Stimulated activated CD8-positive, alpha-beta memory T cell treated with anti-CD3 and anti-CD28 coated beads, Interleukin-2, amount 100 ng/mL, for 1 hour (primary cell): Measurements from ENCODE around the gene PARP4.
"Not testable (repeated sequence)": the region's sequence is repeated elsewhere in the genome, so short reads cannot be mapped to it uniquely, and the experiment has no call there.

Experiments
- DNase-seq, 2 donors: peaks; one replicate each; pipeline ENCODE4 v3.0.0-alpha.2; 2020; ENCODE audit warnings: low read depth in 2 of 2

PARP4 gene

DNA sequence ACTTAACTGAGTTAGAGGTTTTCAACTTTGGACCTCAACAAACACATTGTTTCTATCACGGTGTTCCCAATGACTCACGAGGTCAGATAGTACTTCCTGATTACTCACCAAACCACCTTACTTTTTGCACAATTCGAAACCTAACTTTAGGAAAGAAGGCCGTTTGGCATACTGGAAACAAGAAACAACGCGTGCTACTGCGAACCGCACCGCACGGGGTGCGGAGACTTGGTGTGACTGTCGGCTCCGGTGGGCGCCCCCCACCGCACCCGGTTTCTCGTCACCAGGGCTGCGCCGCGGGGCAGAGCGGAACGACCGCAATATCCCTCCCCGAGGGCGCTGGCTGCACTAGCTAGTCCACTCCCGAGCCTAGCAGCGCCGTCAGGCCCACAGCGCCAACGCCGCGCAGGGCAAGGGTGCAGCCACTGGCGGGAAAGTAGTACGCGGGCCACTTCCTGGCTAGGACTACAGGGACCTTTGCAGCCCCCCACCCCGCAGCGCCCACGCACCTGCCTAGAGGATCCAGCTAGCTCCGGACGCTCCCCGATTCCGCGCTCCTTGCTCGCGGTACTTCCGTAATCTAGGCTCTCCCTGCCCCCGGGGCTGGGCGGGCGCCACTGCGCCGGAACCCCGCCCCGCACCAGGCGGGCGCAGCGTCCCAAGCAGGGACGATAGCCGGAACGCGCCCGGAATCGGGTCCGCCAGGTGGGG is at the start of gene PARP4:
Gene PARP4 (minus strand): TSS at position 582 of the 711 bp plus-strand sequence. CDS start 9,002 bp downstream, outside the sequence.
- peak; percentile 30 to 42 for DNase-seq

DNA sequence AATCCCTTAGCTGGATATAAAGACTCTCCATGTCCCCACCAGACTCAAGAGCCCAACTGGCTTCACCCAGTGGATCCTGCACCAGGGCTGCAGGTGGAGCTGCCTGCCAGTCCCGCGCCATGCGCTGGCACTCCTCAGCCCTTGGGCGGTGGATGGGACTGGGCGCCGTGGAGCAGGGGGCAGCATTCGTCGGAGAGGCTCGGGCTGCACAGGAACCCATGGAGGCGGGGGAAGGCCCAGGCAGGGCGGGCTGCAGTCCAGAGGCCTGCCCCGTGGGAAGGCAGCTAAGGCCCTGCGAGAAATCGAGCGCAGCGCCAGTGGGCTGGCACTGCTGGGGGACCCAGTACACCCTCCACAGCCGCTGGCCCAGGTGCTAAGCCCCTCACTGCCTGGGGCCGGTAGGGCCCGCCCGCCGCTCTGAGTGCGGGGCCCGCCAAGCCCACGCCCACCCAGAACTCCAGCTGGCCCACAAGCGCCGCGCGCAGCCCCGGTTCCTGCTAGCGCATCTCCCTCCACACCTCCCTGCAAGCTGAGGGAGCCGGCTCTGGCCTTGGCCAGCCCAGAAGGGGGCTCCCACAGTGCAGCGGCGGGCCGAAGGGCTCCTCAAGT is 48.1 kb upstream of the PARP4 start:
- DNase-seq, result not testable (repeated sequence)

DNA sequence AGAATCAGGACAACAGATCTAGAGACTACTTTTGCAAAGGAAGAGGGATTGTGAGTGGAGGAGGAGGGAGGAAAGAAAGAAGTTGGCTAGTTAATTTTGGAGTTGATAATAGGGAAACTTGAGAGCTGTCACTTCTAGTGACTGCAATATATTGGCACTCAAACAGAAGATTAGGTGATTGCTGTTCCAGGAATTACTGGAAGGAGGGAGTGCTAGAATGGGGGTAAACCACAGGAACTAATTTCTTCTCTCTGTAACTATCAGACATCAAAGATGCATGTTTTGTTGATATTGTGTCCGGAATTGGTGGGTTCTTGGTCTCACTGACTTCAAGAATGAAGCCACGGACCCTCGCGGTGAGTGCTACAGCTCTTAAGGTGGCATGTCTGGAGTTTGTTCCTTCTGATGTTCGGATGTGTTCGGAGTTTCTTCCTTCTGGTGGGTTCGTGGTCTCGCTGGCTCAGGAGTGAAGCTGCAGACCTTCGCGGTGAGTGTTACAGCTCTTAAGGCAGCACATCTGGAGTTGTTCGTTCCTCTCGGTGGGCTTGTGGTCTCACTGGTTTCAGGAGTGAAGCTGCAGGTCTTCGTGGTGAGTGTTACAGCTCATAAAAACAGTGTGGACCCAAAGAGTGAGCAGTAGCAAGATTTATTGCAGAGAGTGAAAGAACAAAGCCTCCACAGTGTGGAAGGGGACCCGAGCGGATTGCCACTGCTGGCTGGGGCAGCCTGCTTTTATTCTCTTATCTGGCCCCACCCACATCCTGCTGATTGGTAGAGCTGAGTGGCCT is 47.0 kb upstream of the PARP4 start:
- not testable (repeated sequence) for DNase-seq

DNA sequence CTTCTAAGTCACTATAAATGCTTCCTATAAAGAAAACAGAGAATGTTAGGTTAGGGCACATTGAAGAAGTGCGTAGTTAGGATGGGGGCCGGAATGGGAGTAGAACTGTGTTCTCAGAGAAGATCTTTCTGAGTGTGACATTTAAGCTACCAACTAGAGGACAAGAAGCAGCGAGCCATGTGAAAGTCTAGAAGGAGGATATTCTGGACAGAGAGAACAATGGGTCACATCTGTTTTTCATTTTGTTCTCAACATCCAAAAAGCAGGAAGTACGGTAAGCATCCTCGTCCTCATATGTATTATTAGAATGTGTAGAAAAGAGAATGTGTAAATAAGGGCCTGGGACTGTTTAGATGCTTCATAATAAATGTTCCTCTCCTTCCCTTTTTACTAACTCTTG is 44.5 kb upstream of the PARP4 start:
- no peak for DNase-seq

DNA sequence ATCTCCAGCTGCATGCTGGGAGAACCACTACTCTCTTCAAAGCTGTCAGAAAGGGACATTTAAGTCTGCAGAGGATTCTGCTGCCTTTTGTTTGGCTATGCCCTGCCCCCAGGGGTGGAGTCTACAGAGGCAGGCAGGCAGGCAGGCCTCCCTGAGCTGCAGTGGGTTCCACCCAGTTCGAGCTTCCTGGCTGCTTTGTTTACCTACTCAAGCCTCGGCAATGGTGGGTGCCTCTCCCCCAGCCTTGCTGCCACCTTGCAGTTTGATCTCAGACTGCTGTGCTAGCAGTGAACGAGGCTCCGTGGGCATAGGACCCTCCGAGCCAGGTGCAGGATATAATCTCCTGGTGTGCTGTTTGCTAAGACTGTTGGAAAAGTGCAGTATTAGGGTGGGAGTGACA is 41.3 kb upstream of the PARP4 start:
- DNase-seq, result not testable (repeated sequence)

GRCh38 chr13:24541476-24542352 is 29.1 kb upstream of the PARP4 start:
- not testable (repeated sequence) for DNase-seq

GRCh38 chr13:24541127-24541475 is 28.5 kb upstream of the PARP4 start:
- no peak for DNase-seq

GRCh38 chr13:24540236-24541126 is 27.9 kb upstream of the PARP4 start:
- DNase-seq, result no peak

- DNase-seq, result no peak
Observed at GRCh38 chr13:24539500-24540165, 27.1 kb upstream of the PARP4 start.

GRCh38 chr13:24529478-24529877 is 16.9 kb upstream of the PARP4 start:
- no peak for DNase-seq

- no peak for DNase-seq
Observed at GRCh38 chr13:24528816-24529398, 16.3 kb upstream of the PARP4 start.

- no peak for DNase-seq
Observed at GRCh38 chr13:24527266-24527775, 14.7 kb upstream of the PARP4 start.

DNA sequence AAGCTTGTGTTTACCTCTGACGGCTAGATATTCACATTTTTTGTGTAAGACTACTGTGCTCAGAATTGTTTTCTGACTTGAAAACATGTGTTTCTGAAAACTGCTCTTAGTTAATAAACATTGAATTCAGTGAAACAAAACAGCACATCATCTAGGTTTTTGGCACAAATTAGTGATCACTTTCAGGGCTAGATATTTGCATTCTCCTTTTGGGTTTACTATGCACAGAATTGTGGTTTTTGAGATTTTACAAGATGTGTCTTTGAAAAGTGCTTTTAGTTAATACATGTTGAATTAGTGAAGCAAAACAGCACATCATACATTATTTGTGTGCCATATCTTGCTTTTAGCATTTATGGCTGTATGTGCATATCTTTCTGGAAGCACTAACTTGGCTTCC is 8.2 kb upstream of the PARP4 start:
- DNase-seq, result no peak

DNA sequence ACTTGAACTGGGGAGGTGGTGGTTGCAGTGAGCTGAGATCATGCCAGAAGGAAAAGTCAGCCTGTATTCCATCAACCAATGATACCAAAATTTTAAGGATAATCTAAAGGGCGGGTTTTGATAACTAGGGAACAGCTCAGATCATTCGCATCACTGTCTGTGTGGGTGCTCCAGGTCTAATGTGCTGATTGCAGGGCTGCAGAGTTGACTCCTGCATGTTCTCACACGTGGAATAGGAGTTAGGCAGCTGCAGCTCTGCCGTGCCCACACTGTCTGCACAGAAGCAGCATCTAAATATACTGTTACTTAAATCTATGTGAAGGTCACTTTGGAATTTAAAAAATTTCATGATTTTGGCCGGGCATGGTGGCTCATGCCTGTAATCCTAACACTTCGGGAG is 4.3 kb upstream of the PARP4 start:
- DNase-seq, result no peak

DNA sequence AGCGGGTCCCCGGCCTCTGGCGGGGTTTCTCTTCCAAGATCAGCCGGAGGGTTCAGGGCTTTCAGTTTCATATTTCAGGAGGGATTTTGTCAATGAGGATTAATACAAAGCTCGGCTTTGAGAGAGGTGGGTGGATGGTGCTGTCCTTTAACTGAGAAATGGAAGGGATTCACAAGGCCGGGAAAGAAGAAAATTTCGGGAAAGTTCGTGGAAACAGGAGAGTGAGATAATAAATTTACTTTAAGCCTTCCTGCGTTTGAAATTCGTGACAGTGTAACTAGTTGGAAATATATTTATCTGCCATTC is 283 bp upstream of the PARP4 start:
- no peak for DNase-seq

- no peak for DNase-seq
Observed at GRCh38 chr13:24511816-24512196, 772 bp downstream of the PARP4 start.

DNA sequence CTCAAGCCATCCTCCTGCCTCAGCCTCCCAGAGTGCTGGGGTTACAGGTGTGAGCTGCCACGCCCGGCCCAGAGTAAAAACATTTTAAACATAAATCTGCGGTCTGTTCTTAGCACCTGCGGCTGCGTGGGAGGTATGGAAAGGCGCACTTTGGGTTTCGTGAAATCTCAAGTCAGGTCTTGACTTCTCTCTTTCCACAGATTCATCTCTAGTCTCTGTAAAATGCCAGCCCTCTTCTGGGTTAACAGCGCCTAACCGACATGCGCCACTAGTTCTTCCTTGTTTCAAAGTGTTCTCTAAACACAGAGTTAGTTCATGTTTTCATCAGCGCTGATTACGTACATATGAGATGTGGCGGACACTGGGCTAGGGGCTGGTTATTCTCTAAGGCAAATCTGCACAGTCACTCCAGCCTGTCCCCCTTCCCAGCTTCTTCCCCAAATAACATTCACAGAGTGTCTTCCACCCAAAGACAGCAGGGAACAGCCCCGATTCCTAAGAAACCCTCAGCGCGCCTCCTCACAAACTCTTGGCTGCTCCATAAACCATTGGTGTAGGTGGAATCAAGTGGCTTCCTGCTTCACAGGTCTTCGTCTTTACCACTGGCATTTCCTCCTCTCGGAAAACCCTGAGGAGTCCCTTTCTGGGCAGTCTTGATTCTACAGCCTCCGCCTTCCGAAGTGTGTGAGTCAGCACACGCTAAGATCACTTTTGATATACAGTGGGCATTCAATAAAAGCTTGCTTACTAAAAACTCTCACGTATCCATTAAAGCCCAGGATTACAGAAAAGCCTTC is 1.4 kb downstream of the PARP4 start:
- DNase-seq, result peak; percentile 7 to 12

GRCh38 chr13:24506698-24507335 is 5.8 kb downstream of the PARP4 start:
- DNase-seq, result no peak

- DNase-seq, result not testable (repeated sequence)
Observed at GRCh38 chr13:24506283-24506682, 6.3 kb downstream of the PARP4 start.
